Measurements from ENCODE around the gene CSTA. TPM values are rescaled to one million over a fixed set of nuclear protein-coding genes. Genes with fewer than 3 reads are reported as not detected.

Gene CSTA
- total and polyA plus RNA-seq, 2 donors from 2014 or later, result 0.80 to 4.6 TPM

DNA sequence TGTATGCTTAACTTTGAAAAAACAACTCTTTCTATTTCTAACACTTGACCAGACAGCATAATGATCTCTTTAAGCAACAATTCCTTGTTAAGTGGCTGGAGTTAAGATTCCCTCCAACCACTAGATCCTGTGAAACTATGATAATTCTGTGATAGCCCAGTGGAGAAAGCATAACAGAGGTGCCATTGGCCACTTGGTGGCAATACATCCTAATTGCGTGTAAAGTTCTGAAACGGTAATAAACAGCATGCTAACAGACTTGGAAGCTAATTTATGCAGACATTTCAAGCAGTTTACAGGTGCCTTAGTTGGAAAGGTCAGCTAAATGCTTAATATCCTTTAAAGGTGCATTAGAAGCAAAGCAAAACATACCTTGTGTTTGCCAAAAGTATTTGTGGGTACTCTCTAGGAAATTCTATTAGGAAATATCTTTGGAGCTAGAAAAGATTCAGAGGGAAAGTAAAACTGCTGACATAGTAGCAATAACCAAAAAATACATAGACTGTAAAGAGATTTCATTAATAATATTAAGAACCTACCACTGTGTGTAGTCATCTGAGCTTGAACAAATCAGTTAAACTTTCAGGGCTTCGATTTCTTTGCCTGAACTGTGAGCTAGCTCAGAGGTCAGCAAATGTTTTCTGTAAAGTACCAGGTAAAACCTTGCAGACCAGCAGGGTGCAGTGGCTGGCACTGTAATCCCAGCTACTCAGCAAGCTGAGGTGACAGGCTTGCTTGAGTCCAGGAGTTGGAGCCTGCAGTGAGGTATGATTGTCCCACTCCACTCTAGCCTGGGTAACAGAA, 19.0 kb upstream of the CSTA start:
- Histone ChIP-seq H3K36me3 (ENCODE audit: control insufficient read depth in 2 of 3, insufficient read depth in 3 of 3, low read length in 3 of 3) (no peaks in the 10 kb centered on the region), H3K4me1 (ENCODE audit: control insufficient read depth in 2 of 3, insufficient read depth in 2 of 3, low read depth in 1 of 3, low read length in 3 of 3) (peaks cover 0 to 25% (median 0%) of the 10 kb centered on the region in 3 donors), H3K4me3 (ENCODE audit: low read length in 3 of 3) (peak overlapping the region in 2 of 3 donors; percentile 14 to 33), H3K9me3 (ENCODE audit: control insufficient read depth in 2 of 3, insufficient read depth in 1 of 3, low read length in 3 of 3) (no peaks in the 10 kb centered on the region), H3K27me3 (ENCODE audit: control insufficient read depth, insufficient read depth, low read length) (no peaks in the 10 kb centered on the region), H3K9ac (ENCODE audit: low read length in 3 of 3) (peak overlapping the region in 1 of 3 donors; percentile 9), H3K27ac (ENCODE audit: low read depth in 2 of 2, low read length in 2 of 2) (peak overlapping the region; percentile 70 to 74)
- intact Hi-C loops (cut with DNase I), result no loop called here
- TF ChIP-seq, protein P1, sequence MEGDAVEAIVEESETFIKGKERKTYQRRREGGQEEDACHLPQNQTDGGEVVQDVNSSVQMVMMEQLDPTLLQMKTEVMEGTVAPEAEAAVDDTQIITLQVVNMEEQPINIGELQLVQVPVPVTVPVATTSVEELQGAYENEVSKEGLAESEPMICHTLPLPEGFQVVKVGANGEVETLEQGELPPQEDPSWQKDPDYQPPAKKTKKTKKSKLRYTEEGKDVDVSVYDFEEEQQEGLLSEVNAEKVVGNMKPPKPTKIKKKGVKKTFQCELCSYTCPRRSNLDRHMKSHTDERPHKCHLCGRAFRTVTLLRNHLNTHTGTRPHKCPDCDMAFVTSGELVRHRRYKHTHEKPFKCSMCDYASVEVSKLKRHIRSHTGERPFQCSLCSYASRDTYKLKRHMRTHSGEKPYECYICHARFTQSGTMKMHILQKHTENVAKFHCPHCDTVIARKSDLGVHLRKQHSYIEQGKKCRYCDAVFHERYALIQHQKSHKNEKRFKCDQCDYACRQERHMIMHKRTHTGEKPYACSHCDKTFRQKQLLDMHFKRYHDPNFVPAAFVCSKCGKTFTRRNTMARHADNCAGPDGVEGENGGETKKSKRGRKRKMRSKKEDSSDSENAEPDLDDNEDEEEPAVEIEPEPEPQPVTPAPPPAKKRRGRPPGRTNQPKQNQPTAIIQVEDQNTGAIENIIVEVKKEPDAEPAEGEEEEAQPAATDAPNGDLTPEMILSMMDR (IDR thresholded peaks at IDR 0.05; ENCODE audit: borderline replicate concordance, extremely low read depth, insufficient read depth), result peak; percentile 31
- FAIRE-seq, result no peak
- DNase-seq, result peak in 3 of 5 donors; percentile 14 to 42 (median 34)

DNA sequence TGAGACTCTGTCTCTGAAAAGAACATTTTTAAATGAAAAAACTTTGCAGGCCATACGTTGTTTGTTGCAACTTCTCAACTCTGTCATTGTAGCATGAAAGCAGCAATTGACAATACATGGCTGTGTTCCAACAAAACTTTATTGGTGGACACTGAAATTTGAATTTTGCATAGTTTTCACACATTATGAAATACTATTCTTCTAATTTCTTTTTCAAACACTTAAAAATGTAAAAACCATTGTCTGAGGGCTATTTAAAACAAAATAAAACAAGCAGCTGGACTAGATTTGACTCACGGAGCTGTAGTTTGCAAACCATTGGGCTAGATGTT, 18.5 kb upstream of the CSTA start:
- Histone ChIP-seq H3K4me3 (ENCODE audit: low read length in 3 of 3) (peak overlapping the region in 1 of 3 donors; percentile 33), H3K4me1 (ENCODE audit: control insufficient read depth in 2 of 3, insufficient read depth in 2 of 3, low read depth in 1 of 3, low read length in 3 of 3) (peaks cover 0 to 25% (median 0%) of the 10 kb centered on the region in 3 donors), H3K36me3 (ENCODE audit: control insufficient read depth in 2 of 3, insufficient read depth in 3 of 3, low read length in 3 of 3) (no peaks in the 10 kb centered on the region), H3K27ac (ENCODE audit: low read depth in 2 of 2, low read length in 2 of 2) (peak overlapping the region; percentile 40 to 74), H3K27me3 (ENCODE audit: control insufficient read depth, insufficient read depth, low read length) (no peaks in the 10 kb centered on the region), H3K9ac (ENCODE audit: low read length in 3 of 3) (peak overlapping the region in 1 of 3 donors; percentile 10), H3K9me3 (ENCODE audit: control insufficient read depth in 2 of 3, insufficient read depth in 1 of 3, low read length in 3 of 3) (no peaks in the 10 kb centered on the region)
- intact Hi-C loops (cut with DNase I), result no loop called here
- TF ChIP-seq, protein P1 (IDR thresholded peaks at IDR 0.05; ENCODE audit: borderline replicate concordance, extremely low read depth, insufficient read depth), result no peak
- no peak for FAIRE-seq
- no peak for DNase-seq

DNA sequence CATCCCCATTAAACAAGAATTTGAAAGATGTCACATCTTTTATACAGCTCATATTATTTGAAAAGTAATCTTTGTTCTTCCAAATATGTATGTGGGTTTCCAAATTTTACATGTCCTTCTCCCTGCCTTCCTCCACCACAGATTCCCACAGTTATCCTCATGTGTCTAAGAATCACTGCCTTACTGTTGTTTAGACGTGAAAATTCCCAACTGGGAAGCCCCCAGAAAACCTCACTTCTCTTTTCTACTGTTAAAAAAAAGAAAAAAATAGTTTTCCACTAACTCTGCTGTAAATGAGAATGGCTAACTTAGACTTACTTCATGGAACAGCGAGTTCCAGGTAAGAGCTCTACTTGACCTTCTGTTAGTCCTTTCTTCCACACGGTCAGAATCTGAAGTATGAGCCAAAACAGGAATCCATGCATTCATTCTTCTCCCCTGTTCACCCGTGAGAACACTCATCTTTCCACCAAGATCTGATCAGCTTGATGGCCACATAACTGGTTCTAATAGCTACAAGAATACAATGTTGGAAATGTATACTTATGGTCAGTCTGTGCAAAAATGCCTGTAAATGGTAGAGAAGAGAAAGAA, 17.9 kb upstream of the CSTA start:
- H3K27ac ChIP-seq (ENCODE audit: low read depth in 2 of 2, low read length in 2 of 2), result peak overlapping the region; percentile 40 to 74
- TF ChIP-seq, protein P1 (IDR thresholded peaks at IDR 0.05; ENCODE audit: borderline replicate concordance, extremely low read depth, insufficient read depth), result no peak
- FAIRE-seq (no peak), DNase-seq (no peak)
- no peaks in the 10 kb centered on the region for H3K9me3 ChIP-seq (ENCODE audit: control insufficient read depth in 2 of 3, insufficient read depth in 1 of 3, low read length in 3 of 3)
- H3K4me1 ChIP-seq (ENCODE audit: control insufficient read depth in 2 of 3, insufficient read depth in 2 of 3, low read depth in 1 of 3, low read length in 3 of 3), result peaks cover 0 to 25% (median 0%) of the 10 kb centered on the region in 3 donors
- peak overlapping the region in 1 of 3 donors; percentile 10 for H3K9ac ChIP-seq (ENCODE audit: low read length in 3 of 3)
- no peaks in the 10 kb centered on the region for H3K36me3 ChIP-seq (ENCODE audit: control insufficient read depth in 2 of 3, insufficient read depth in 3 of 3, low read length in 3 of 3)
- no peaks in the 10 kb centered on the region for H3K27me3 ChIP-seq (ENCODE audit: control insufficient read depth, insufficient read depth, low read length)
- intact Hi-C loops (cut with DNase I), result no loop called here
- no peak overlapping the region for H3K4me3 ChIP-seq (ENCODE audit: low read length in 3 of 3)

Data from kidney (tissue), 14 donors.